GM18499 (cell line): ENCODE data around the gene OLIG1.

Experiments
- ATAC-seq: cut with Tn5 transposase; IDR thresholded peaks from one replicate; pipeline ENCODE4 v1.9.1; 2021; ENCODE audit warnings: moderate number of reproducible peaks; ENCODE audit not compliant: insufficient read depth, unreplicated experiment

Gene OLIG1

GRCh38 chr21:33029975-33030461, 39.9 kb upstream of the OLIG1 start:
- ATAC-seq: no peak

- ATAC-seq: no peak
These were observed 39.3 kb upstream of the OLIG1 start for GRCh38 chr21:33030633-33031032.

GRCh38 chr21:33031152-33031911, 38.6 kb upstream of the OLIG1 start:
- ATAC-seq: no peak

GRCh38 chr21:33032434-33033047, 37.4 kb upstream of the OLIG1 start:
- no peak for ATAC-seq

- no peak for ATAC-seq
These were observed 36.6 kb upstream of the OLIG1 start for GRCh38 chr21:33033094-33033951.

- ATAC-seq: no peak
These were observed 36.0 kb upstream of the OLIG1 start for GRCh38 chr21:33033961-33034413.

- no peak for ATAC-seq
These were observed 34.8 kb upstream of the OLIG1 start for GRCh38 chr21:33035147-33035546.

GRCh38 chr21:33036430-33037162, 33.3 kb upstream of the OLIG1 start:
- ATAC-seq: no peak

- ATAC-seq: no peak
These were observed 32.4 kb upstream of the OLIG1 start for GRCh38 chr21:33037501-33037900.

GRCh38 chr21:33039536-33039935, 30.4 kb upstream of the OLIG1 start:
- no peak for ATAC-seq

- no peak for ATAC-seq
These were observed 29.7 kb upstream of the OLIG1 start for GRCh38 chr21:33040215-33040614.

- ATAC-seq: no peak
These were observed 28.0 kb upstream of the OLIG1 start for GRCh38 chr21:33041981-33042380.

GRCh38 chr21:33042812-33043211, 27.1 kb upstream of the OLIG1 start:
- ATAC-seq: no peak

- no peak for ATAC-seq
These were observed 23.5 kb upstream of the OLIG1 start for GRCh38 chr21:33046455-33046854.

- ATAC-seq: no peak
These were observed 22.7 kb upstream of the OLIG1 start for GRCh38 chr21:33047231-33047630.

GRCh38 chr21:33051925-33052324, 18.0 kb upstream of the OLIG1 start:
- ATAC-seq: no peak

GRCh38 chr21:33053951-33054350, 16.0 kb upstream of the OLIG1 start:
- no peak for ATAC-seq

GRCh38 chr21:33055991-33056390, 13.9 kb upstream of the OLIG1 start:
- no peak for ATAC-seq

- no peak for ATAC-seq
These were observed 12.5 kb upstream of the OLIG1 start for GRCh38 chr21:33057385-33057940.

GRCh38 chr21:33058527-33058926, 11.4 kb upstream of the OLIG1 start:
- no peak for ATAC-seq
